ENCODE data around the gene LRRC8E. TPM values are rescaled to one million over a fixed set of nuclear protein-coding genes. Genes with fewer than 3 reads are reported as not detected.

LRRC8E gene
- total RNA-seq, 2 donors from 2014 or later = 2.8 to 3.4 TPM

DNA sequence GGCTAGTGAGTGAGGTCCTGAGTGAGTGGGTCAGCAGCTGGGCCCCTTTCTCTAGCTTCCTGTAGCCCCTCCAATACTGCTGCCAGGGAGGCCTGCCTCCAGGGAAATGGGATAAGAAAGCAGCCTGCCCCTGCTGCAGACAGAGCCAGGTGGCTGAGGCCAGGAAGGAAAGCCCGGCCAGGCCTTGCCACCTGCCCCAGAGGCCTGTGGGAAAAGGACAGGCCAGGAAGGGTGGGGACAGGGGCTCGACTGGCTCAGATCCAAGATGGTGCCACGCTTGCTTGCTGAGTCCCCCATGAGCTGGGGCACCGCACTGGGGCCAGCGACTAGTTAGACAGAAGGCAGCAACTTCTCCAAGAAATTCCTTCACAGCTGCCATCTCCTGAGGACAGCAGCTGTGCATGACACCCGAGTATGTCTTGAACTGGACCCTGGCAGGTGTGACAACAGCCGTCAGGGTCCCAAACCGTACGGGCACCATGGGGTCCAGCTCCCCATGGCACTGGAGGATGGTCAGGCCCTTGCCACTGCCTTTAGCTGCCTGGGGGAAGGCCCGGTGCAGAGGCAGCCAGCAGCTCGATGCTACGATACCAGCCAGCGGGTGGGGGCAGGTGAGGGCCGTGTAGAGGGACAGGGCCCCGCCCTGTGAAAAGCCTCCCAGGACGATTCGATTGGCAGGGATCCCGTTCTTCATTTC is 9.1 kb upstream of the LRRC8E start:
- Histone ChIP-seq H3K9me3 (ENCODE audit: control insufficient read depth, low read length) (no peaks in the 10 kb centered on the region), H3K4me1 (ENCODE audit: control insufficient read depth, insufficient read depth, low read length) (no peaks in the 10 kb centered on the region), H3K36me3 (ENCODE audit: control insufficient read depth, insufficient read depth, low read length) (no peaks in the 10 kb centered on the region), H3K27ac (ENCODE audit: low read depth, low read length) (no peak overlapping the region), H3K27me3 (ENCODE audit: control insufficient read depth, insufficient read depth, low read length, poor library complexity, severe bottlenecking) (no peaks in the 10 kb centered on the region), H3K9ac (ENCODE audit: extremely low read depth, low read length, poor library complexity, severe bottlenecking) (no peak overlapping the region), H3K4me3 (ENCODE audit: low read length) (no peak overlapping the region)
- H3K27ac Mint-ChIP-seq = no peak overlapping the region
- TF ChIP-seq, protein P1, sequence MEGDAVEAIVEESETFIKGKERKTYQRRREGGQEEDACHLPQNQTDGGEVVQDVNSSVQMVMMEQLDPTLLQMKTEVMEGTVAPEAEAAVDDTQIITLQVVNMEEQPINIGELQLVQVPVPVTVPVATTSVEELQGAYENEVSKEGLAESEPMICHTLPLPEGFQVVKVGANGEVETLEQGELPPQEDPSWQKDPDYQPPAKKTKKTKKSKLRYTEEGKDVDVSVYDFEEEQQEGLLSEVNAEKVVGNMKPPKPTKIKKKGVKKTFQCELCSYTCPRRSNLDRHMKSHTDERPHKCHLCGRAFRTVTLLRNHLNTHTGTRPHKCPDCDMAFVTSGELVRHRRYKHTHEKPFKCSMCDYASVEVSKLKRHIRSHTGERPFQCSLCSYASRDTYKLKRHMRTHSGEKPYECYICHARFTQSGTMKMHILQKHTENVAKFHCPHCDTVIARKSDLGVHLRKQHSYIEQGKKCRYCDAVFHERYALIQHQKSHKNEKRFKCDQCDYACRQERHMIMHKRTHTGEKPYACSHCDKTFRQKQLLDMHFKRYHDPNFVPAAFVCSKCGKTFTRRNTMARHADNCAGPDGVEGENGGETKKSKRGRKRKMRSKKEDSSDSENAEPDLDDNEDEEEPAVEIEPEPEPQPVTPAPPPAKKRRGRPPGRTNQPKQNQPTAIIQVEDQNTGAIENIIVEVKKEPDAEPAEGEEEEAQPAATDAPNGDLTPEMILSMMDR (conservative IDR thresholded peaks at IDR 0.05) = no peak
- H3K9me3 Mint-ChIP-seq = no peaks in the 10 kb centered on the region
- H3K27me3 Mint-ChIP-seq (ENCODE audit: insufficient read depth) = peaks cover 33% of the 10 kb centered on the region
- peak; percentile 46 for DNase-seq
- H3K36me3 Mint-ChIP-seq (ENCODE audit: low read depth) = no peaks in the 10 kb centered on the region
- WGBS, 2 experiments (ENCODE audit: insufficient coverage in 1 of 2, insufficient read length in 1 of 2) = 91 to 92% methylated on average over 10 to 18 of the region's 18 CpGs
- no peak overlapping the region for H3K4me3 Mint-ChIP-seq
- H3K4me1 Mint-ChIP-seq = no peaks in the 10 kb centered on the region

DNA sequence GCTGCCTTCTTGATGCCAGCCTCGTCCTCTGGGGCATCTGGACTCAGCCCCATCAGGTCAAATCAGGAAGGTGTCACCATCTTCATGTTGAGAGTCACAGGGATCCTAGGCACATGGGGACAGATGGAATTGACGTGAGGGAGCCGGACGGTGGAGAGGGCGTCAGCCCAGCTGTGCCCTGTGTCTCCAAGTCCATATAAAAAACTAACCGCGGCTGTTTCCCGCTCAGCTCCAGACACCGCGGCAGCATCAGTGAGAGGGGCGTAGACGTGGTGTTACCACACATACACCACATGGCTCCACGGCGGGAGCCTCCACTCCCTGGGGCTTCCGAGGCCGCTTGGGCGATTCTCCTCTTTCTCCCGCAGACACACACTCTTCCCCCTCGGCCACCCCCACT is 8.5 kb upstream of the LRRC8E start:
- H3K9ac ChIP-seq (ENCODE audit: extremely low read depth, low read length, poor library complexity, severe bottlenecking) = no peak overlapping the region
- no peaks in the 10 kb centered on the region for H3K9me3 ChIP-seq (ENCODE audit: control insufficient read depth, low read length)
- Mint-ChIP-seq H3K4me3 (no peak overlapping the region), H3K4me1 (no peaks in the 10 kb centered on the region), H3K27me3 (ENCODE audit: insufficient read depth) (peaks cover 28% of the 10 kb centered on the region), H3K27ac (no peak overlapping the region), H3K9me3 (no peaks in the 10 kb centered on the region), H3K36me3 (ENCODE audit: low read depth) (no peaks in the 10 kb centered on the region)
- TF ChIP-seq, protein P1 (conservative IDR thresholded peaks at IDR 0.05) = no peak
- no peak overlapping the region for H3K27ac ChIP-seq (ENCODE audit: low read depth, low read length)
- H3K4me3 ChIP-seq (ENCODE audit: low read length) = no peak overlapping the region
- H3K36me3 ChIP-seq (ENCODE audit: control insufficient read depth, insufficient read depth, low read length) = no peaks in the 10 kb centered on the region
- 95 to 98% methylated on average over 9 to 14 of the region's 19 CpGs for WGBS, 2 experiments (ENCODE audit: insufficient coverage in 1 of 2, insufficient read length in 1 of 2)
- no peaks in the 10 kb centered on the region for H3K27me3 ChIP-seq (ENCODE audit: control insufficient read depth, insufficient read depth, low read length, poor library complexity, severe bottlenecking)
- no peaks in the 10 kb centered on the region for H3K4me1 ChIP-seq (ENCODE audit: control insufficient read depth, insufficient read depth, low read length)
- DNase-seq = no peak

DNA sequence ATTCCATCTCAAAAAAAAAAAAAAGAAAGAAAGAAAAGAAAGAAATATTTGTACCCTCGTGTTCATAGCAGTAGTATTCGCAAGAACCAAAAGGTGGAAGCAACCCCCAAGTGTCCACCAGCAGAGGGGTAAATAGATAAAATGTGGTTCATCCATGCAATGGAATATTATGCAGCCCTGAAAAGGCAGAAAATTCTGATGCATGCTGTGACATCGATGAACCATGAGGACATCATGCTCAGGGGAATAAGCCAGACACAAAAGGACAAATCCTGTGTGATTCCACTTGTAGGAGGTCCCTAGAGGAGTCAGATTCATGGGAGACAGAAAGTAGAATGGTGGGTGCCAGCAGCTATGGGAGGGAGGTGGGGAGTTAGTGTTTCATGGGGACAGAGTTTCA is 6.4 kb upstream of the LRRC8E start:
- DNase-seq = no peak
- Histone ChIP-seq H3K36me3 (ENCODE audit: control insufficient read depth, insufficient read depth, low read length) (no peaks in the 10 kb centered on the region), H3K4me1 (ENCODE audit: control insufficient read depth, insufficient read depth, low read length) (no peaks in the 10 kb centered on the region), H3K4me3 (ENCODE audit: low read length) (no peak overlapping the region), H3K9ac (ENCODE audit: extremely low read depth, low read length, poor library complexity, severe bottlenecking) (no peak overlapping the region), H3K27ac (ENCODE audit: low read depth, low read length) (no peak overlapping the region), H3K9me3 (ENCODE audit: control insufficient read depth, low read length) (no peaks in the 10 kb centered on the region), H3K27me3 (ENCODE audit: control insufficient read depth, insufficient read depth, low read length, poor library complexity, severe bottlenecking) (no peaks in the 10 kb centered on the region)
- no peaks in the 10 kb centered on the region for H3K4me1 Mint-ChIP-seq
- H3K36me3 Mint-ChIP-seq (ENCODE audit: low read depth) = no peaks in the 10 kb centered on the region
- no peak overlapping the region for H3K27ac Mint-ChIP-seq
- peaks cover 23% of the 10 kb centered on the region for H3K27me3 Mint-ChIP-seq (ENCODE audit: insufficient read depth)
- H3K9me3 Mint-ChIP-seq = no peaks in the 10 kb centered on the region
- TF ChIP-seq, protein P1 (conservative IDR thresholded peaks at IDR 0.05) = no peak
- WGBS, 2 experiments (ENCODE audit: insufficient coverage in 1 of 2, insufficient read length in 1 of 2) = 86 to 88% methylated on average over 3 of the region's 3 CpGs
- H3K4me3 Mint-ChIP-seq = no peak overlapping the region

Data from endodermal cell (in vitro differentiated cells).